ENCODE data around the gene SELENOT. TPM values are rescaled to one million over a fixed set of nuclear protein-coding genes. Genes with fewer than 3 reads are reported as not detected.

SELENOT gene
- total and polyA plus RNA-seq, 7 donors, result 41.5 to 104 (median 57.9) TPM

DNA sequence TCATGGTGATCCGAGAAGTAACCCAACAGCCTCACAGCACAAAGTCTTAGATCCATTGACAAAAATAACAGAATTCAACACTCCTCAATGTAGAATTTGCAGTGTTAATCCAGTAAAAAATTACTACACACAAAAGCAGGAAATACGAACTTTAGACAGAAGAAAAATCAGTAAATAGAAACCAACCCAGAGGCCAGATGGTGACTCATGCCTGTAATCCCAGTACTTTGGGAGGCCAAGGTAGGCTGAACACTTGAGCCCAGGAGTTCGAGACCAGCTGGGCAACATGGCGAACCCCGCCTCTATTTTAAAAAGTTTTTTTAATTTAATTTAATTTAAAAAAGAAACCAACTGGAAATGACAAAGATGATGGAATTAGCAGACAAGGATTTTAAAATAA, 36.1 kb downstream of the SELENOT start:
- no peaks in the 10 kb centered on the region for H3K9me3 ChIP-seq
- no peaks in the 10 kb centered on the region for H3K36me3 ChIP-seq (ENCODE audit: insufficient read depth in 1 of 2, low read depth in 1 of 2)
- WGBS, 3 donors, result 68 to 74% (median 69%) methylated on average over 5 of the region's 5 CpGs
- TF ChIP-seq, protein P1, sequence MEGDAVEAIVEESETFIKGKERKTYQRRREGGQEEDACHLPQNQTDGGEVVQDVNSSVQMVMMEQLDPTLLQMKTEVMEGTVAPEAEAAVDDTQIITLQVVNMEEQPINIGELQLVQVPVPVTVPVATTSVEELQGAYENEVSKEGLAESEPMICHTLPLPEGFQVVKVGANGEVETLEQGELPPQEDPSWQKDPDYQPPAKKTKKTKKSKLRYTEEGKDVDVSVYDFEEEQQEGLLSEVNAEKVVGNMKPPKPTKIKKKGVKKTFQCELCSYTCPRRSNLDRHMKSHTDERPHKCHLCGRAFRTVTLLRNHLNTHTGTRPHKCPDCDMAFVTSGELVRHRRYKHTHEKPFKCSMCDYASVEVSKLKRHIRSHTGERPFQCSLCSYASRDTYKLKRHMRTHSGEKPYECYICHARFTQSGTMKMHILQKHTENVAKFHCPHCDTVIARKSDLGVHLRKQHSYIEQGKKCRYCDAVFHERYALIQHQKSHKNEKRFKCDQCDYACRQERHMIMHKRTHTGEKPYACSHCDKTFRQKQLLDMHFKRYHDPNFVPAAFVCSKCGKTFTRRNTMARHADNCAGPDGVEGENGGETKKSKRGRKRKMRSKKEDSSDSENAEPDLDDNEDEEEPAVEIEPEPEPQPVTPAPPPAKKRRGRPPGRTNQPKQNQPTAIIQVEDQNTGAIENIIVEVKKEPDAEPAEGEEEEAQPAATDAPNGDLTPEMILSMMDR (IDR thresholded peaks at IDR 0.05), result no peak
- no peak for ATAC-seq
- H3K27ac ChIP-seq, result no peak overlapping the region
- no peaks in the 10 kb centered on the region for H3K4me1 ChIP-seq
- intact Hi-C loops (cut with DNase I), result no loop called here
- no peak for DNase-seq
- no peaks in the 10 kb centered on the region for H3K27me3 ChIP-seq (ENCODE audit: insufficient read depth in 3 of 3, low read length in 2 of 3)
- no peak overlapping the region for H3K4me3 ChIP-seq

DNA sequence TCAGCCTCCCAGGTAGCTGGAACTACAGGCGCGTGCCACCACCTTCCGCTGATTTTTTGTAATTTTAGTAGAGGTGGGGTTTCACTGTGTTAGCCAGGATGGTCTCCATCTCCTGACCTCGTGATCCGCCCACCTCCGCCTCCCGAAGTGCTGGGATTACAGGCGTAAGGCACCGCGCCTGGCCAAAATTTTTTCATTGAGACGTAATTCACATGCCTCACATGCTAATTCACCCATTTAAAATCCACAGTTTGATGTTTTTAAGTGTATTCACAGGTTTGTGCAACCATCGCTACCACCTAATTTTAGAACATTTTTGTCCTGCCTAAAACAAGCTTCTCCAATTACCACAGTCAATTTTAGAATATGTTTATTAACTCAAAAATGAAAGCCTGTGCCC, 37.1 kb downstream of the SELENOT start:
- TF ChIP-seq, protein P1 (IDR thresholded peaks at IDR 0.05), result no peak
- intact Hi-C loops (cut with DNase I), result no loop called here
- 87 to 92% (median 89%) methylated on average over 12 of the region's 12 CpGs for WGBS, 3 donors

DNA sequence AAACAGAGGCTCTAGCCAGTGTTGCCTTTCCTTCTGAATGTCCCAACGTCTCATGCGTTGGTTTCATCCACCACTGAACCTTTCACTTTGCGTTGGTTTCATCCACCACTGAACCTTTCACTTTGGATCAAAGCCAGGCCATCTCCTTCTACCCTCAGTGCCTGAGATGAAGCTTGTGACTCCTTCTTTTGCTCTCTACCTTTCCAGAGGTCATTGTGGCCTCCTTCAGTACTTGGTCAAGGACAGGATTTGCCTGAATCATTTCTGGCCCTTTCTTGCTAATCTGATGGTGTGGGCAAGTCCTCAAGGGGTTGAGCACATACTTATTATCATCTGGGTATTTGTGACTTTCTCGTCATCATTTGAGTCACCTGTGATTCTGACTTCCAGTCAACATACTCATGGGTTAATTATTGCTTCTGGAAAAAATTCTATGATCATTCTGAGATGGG, 50.0 kb downstream of the SELENOT start:
- Histone ChIP-seq H3K9me3 (no peaks in the 10 kb centered on the region), H3K4me3 (no peak overlapping the region), H3K27ac (no peak overlapping the region), H3K4me1 (no peaks in the 10 kb centered on the region), H3K36me3 (ENCODE audit: insufficient read depth in 1 of 2, low read depth in 1 of 2) (no peaks in the 10 kb centered on the region), H3K27me3 (ENCODE audit: insufficient read depth in 3 of 3, low read length in 2 of 3) (no peaks in the 10 kb centered on the region)
- WGBS, 3 donors, result 87 to 93% (median 90%) methylated on average over 4 of the region's 4 CpGs
- TF ChIP-seq, protein P1 (IDR thresholded peaks at IDR 0.05), result no peak
- no peak for DNase-seq
- no peak for ATAC-seq
- intact Hi-C loops (cut with DNase I), result no loop called here

More for the DNA sequence above, 37.1 kb downstream of the SELENOT start:
- Histone ChIP-seq H3K4me1 (no peaks in the 10 kb centered on the region), H3K27ac (no peak overlapping the region), H3K27me3 (ENCODE audit: insufficient read depth in 3 of 3, low read length in 2 of 3) (no peaks in the 10 kb centered on the region), H3K4me3 (no peak overlapping the region), H3K9me3 (no peaks in the 10 kb centered on the region), H3K36me3 (ENCODE audit: insufficient read depth in 1 of 2, low read depth in 1 of 2) (no peaks in the 10 kb centered on the region)
- ATAC-seq (no peak), DNase-seq (no peak)

DNA sequence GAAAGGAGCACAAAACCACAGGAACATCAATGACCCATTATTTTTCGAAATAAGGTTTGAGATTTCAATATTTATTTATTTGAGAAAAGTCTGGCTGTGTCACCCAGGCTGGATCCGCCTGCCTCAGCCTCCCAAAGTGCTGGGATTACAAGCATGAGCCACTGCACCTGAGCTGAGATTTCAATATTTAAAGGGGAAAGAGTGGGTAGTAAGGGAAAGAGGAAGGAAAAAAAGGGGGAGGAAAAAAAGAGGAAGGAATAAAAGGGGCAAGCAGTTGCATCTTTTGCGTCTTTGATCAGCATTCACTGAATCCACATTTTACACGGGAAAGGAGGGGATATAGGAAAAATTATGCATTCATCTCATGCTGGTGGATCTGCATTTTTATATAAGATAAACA, 53.2 kb downstream of the SELENOT start:
- Histone ChIP-seq H3K27me3 (ENCODE audit: insufficient read depth in 3 of 3, low read length in 2 of 3) (peaks cover 0 to 2% (median 0%) of the 10 kb centered on the region in 3 donors), H3K9me3 (no peaks in the 10 kb centered on the region), H3K27ac (no peak overlapping the region), H3K4me1 (no peaks in the 10 kb centered on the region), H3K36me3 (ENCODE audit: insufficient read depth in 1 of 2, low read depth in 1 of 2) (no peaks in the 10 kb centered on the region), H3K4me3 (no peak overlapping the region)
- intact Hi-C loops (cut with DNase I), result no loop called here
- no peak for DNase-seq
- WGBS, 3 donors, result 70 to 75% (median 73%) methylated on average over 4 of the region's 4 CpGs
- TF ChIP-seq, protein P1 (IDR thresholded peaks at IDR 0.05), result no peak
- no peak for ATAC-seq

Measured in psoas muscle (tissue), 8 donors.